ENCODE measurements around the gene MRGPRD. TPM values are rescaled to one million over a fixed set of nuclear protein-coding genes. Genes with fewer than 3 reads are reported as not detected.
"Not testable (repeated sequence)": the region's sequence is repeated elsewhere in the genome, so short reads cannot be mapped to it uniquely, and the experiment has no call there.

The MRGPRD gene
- total and polyA plus RNA-seq, 4 donors, result not detected

GRCh38 chr11:69000391-69000790, 19.6 kb upstream of the MRGPRD start:
- DNase-seq (ENCODE audit: low spot score), result no peak
- Histone ChIP-seq H3K27me3 (ENCODE audit: control insufficient read depth in 4 of 4, insufficient read depth in 4 of 4, low read length in 3 of 4) (no peaks in the 10 kb centered on the region), H3K36me3 (ENCODE audit: control insufficient read depth in 4 of 4, insufficient read depth in 3 of 4, low read depth in 1 of 4, low read length in 3 of 4) (no peaks in the 10 kb centered on the region), H3K27ac (ENCODE audit: low read depth in 1 of 2, low read length in 2 of 2) (peak overlapping the region; percentile 81 to 93), H3K9me3 (ENCODE audit: control insufficient read depth in 4 of 4, low read length in 3 of 4) (no peaks in the 10 kb centered on the region), H3K4me1 (ENCODE audit: control insufficient read depth in 4 of 4, insufficient read depth in 4 of 4, low read length in 3 of 4) (peaks cover 8 to 24% (median 14%) of the 10 kb centered on the region in 4 donors), H3K4me3 (ENCODE audit: low read depth in 1 of 3, low read length in 3 of 3) (no peak overlapping the region), H3K9ac (ENCODE audit: low read depth in 1 of 2, low read length in 2 of 2) (peak overlapping the region; percentile 14 to 36)
- 83% methylated on average over 5 of the region's 5 CpGs for WGBS
- TF ChIP-seq SP1 (IDR thresholded peaks at IDR 0.05) (no peak), FOXA2 (IDR thresholded peaks at IDR 0.05) (no peak), GABPA (IDR thresholded peaks at IDR 0.05 in 1 of 2, conservative IDR thresholded peaks at IDR 0.05 in 1 of 2) (no peak), FOXA1 (IDR thresholded peaks at IDR 0.05) (no peak), HNF4A (conservative IDR thresholded peaks at IDR 0.05) (no peak), YY1 (IDR thresholded peaks at IDR 0.05) (no peak), RAD21 (IDR thresholded peaks at IDR 0.05) (no peak), ATF3 (IDR thresholded peaks at IDR 0.05) (no peak), HNF4G (IDR thresholded peaks at IDR 0.05) (no peak), EGR1 (IDR thresholded peaks at IDR 0.05; ENCODE audit: low read depth in 2 of 2) (no peak), TAF1 (conservative IDR thresholded peaks at IDR 0.05) (no peak), JUND (IDR thresholded peaks at IDR 0.05) (no peak), CTCF (IDR thresholded peaks at IDR 0.05; ENCODE audit: low read depth, low read length, missing input control) (no peak), REST (IDR thresholded peaks at IDR 0.05) (no peak), MAX (IDR thresholded peaks at IDR 0.05) (no peak), ZBTB33 (IDR thresholded peaks at IDR 0.05) (no peak), NR2F2 (IDR thresholded peaks at IDR 0.05) (no peak), RXRA (IDR thresholded peaks at IDR 0.05) (no peak)

GRCh38 chr11:68999748-69000355, 19.1 kb upstream of the MRGPRD start:
- not testable (repeated sequence) for H3K9me3 ChIP-seq (ENCODE audit: control insufficient read depth in 4 of 4, low read length in 3 of 4); H3K36me3 ChIP-seq (ENCODE audit: control insufficient read depth in 4 of 4, insufficient read depth in 3 of 4, low read depth in 1 of 4, low read length in 3 of 4); DNase-seq (ENCODE audit: low spot score); H3K9ac ChIP-seq (ENCODE audit: low read depth in 1 of 2, low read length in 2 of 2); H3K4me3 ChIP-seq (ENCODE audit: low read depth in 1 of 3, low read length in 3 of 3); H3K27me3 ChIP-seq (ENCODE audit: control insufficient read depth in 4 of 4, insufficient read depth in 4 of 4, low read length in 3 of 4)
- Histone ChIP-seq H3K27ac (ENCODE audit: low read depth in 1 of 2, low read length in 2 of 2) (peak overlapping the region; percentile 81 to 93), H3K4me1 (ENCODE audit: control insufficient read depth in 4 of 4, insufficient read depth in 4 of 4, low read length in 3 of 4) (peaks cover 8 to 24% (median 14%) of the 10 kb centered on the region in 4 donors)
- 89% methylated on average over 12 of the region's 12 CpGs for WGBS
